NB4 (cell line): ENCODE results near the gene CD82.

ENCODE experiments used
- DNase-seq: peaks from one replicate; pipeline ENCODE4 v3.0.0; 2010; ENCODE audit warnings: low read depth
- H3K4me3 ChIP-seq: one replicate; pipeline ENCODE4 v1.5.1; 2011; ENCODE audit warnings: mild to moderate bottlenecking, low read depth, low read length, moderate library complexity
- MYC ChIP-seq: IDR thresholded peaks from 2 replicates; pipeline ENCODE4 v1.6.1; 2011; ENCODE audit warnings: low read depth, low read length
- POLR2A ChIP-seq: IDR thresholded peaks from 2 replicates; pipeline ENCODE4 v1.6.1; 2011; ENCODE audit warnings: mild to moderate bottlenecking; ENCODE audit not compliant: insufficient read length; ENCODE audit errors: extremely low read depth
- TF ChIP-seq, protein P1 (sequence below): IDR thresholded peaks from one replicate; pipeline ENCODE4 v1.5.1; 2012; ENCODE audit warnings: low read depth, low read length
- TF ChIP-seq, protein P2 (sequence below): IDR thresholded peaks from 2 replicates; pipeline ENCODE4 v1.6.1; 2011; ENCODE audit warnings: low read depth, low read length

CD82 gene

DNA sequence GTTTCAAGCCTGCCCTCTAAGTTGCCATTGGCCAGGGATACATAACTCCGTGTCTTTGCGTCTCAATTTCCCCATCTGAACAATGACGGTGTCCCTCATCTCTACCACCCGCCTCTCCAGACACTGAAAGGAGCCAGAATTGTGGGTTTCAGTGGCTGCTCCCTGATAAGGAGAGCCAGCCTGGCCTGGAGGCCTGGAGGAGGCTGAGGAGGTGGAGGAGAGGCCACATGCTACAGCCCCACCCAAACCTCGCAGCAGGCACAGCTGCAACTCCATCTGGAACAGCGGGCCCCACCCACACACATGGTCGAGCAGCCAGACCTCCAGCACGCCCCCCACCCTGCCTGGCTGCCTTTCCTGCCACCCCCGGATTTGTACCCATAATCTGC is 34.4 kb upstream of the CD82 start:
- TF ChIP-seq, protein P1, sequence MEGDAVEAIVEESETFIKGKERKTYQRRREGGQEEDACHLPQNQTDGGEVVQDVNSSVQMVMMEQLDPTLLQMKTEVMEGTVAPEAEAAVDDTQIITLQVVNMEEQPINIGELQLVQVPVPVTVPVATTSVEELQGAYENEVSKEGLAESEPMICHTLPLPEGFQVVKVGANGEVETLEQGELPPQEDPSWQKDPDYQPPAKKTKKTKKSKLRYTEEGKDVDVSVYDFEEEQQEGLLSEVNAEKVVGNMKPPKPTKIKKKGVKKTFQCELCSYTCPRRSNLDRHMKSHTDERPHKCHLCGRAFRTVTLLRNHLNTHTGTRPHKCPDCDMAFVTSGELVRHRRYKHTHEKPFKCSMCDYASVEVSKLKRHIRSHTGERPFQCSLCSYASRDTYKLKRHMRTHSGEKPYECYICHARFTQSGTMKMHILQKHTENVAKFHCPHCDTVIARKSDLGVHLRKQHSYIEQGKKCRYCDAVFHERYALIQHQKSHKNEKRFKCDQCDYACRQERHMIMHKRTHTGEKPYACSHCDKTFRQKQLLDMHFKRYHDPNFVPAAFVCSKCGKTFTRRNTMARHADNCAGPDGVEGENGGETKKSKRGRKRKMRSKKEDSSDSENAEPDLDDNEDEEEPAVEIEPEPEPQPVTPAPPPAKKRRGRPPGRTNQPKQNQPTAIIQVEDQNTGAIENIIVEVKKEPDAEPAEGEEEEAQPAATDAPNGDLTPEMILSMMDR = no peak
- no peak for TF ChIP-seq MYC
- TF ChIP-seq, protein P2, sequence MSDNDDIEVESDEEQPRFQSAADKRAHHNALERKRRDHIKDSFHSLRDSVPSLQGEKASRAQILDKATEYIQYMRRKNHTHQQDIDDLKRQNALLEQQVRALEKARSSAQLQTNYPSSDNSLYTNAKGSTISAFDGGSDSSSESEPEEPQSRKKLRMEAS = no peak
- TF ChIP-seq POLR2A = no peak
- H3K4me3 ChIP-seq = no peak overlapping the region
- no peak for DNase-seq

DNA sequence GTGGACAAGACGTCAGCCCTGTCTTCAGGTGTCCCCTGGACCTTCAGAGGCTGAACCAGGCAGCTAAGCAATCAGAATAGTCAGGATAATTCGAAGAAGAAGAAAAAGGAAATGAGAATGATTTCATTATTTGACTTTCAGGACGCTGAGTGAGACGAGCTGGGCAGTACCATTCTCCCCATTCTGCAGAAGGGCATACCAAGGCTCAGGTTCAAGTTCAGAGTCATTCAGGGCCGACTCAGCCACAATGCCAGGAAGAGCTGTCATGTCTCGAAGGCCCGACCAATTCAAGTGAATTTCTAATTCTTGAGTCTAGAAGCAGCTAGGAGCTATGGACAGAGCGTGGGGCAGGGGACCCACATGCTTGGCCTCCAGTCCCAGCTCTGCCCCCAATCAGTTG is 33.8 kb upstream of the CD82 start:
- TF ChIP-seq POLR2A = no peak
- TF ChIP-seq MYC = no peak
- TF ChIP-seq, protein P2 = no peak
- TF ChIP-seq, protein P1 = no peak
- DNase-seq = no peak
- no peak overlapping the region for H3K4me3 ChIP-seq

DNA sequence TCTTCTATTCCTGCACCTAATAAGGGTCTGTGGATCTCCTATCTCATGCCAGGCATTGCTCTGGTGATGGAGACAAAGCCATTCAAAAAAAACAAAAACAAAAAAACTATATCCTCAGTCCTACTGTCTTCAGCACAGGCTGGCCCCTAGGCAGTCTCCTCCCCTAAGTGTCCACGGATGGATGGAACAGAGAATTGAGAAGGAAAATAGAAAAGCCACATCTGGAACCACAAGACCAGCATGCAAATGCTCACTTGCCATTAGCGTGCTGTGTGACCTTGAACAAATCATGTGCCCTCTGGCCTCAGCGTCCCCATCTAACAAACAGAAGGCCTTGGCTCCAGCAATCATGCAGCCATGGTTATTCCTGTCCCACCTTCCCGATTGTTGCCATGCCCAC is 32.7 kb upstream of the CD82 start:
- no peak overlapping the region for H3K4me3 ChIP-seq
- DNase-seq = no peak
- TF ChIP-seq POLR2A = no peak
- TF ChIP-seq, protein P1 = no peak
- TF ChIP-seq, protein P2 = no peak
- no peak for TF ChIP-seq MYC

DNA sequence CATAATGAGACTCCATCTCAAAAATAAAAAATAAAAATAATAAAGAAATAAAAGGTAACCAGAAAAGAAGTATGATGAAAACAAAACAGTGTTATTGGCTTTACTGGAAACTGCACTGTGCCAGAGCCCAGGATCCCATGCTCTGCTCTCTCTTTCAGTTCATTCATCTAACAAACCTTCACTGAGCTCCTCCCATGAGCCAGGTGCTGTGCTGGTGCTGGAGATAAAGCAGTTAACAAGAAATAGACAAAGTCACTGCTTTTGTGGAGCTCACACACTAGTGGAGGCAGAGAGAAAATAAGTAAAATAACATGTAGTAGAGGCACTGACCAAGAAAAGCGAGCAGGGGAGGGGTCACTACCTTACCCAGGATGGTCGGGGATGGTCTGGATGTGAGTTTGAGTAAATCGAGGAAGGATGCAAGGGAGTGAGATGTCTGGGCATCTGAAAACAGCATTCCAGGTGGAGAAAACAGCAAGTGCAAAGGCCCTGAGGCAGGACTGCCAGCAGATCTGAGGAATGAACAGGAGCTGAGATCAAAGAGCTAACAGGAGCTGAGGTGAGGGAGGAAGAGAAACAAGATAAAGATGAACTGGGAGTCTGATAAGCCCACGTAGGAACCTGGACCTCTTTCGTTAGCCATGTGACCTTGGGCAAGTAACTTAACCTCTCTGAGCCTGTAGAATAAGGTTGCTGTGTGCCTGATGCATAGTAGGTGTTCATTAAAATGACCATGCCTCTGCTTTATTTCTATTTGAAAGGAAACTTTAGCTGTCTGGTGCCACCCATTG is 31.3 kb upstream of the CD82 start:
- no peak overlapping the region for H3K4me3 ChIP-seq
- DNase-seq = no peak
- no peak for TF ChIP-seq POLR2A
- no peak for TF ChIP-seq MYC
- TF ChIP-seq, protein P1 = no peak
- TF ChIP-seq, protein P2 = no peak

DNA sequence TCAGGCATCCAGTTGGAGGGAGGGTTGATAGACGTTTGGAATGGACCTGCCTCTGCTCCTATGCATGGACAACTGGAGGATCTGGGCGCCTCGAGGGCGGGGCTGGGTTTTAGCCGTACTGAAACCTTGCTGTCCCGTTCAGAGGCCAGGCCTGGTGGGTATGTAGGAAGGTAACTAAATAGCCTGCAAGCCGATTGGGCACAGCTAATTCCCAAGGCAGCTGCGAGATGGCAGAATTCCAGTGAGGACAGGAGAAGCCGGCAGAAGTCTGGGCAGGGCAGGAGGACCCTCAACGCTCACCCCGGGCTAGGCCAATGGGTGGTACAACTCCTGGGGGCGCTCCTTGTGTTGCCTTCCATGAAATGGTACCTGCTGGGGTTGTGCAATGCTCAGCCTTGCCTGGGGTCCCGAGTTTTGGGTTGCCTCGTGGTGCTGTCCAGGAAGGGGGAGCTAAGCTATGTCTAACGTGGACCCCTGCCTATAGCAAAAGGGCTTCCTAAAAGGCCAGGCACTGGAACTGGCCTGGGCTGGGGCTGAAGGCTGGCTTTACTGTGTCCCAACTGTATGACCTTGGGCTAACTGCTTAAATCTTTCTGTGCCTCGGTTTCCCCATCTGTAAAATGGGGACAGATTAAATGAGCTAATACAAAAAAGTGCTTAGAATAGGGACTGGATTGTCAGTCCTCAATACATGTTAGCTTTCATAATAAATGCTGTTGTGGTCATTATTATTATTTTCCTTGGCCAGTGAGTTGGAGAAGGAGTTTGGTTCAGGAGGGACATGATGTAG is 30.1 kb upstream of the CD82 start:
- no peak overlapping the region for H3K4me3 ChIP-seq
- no peak for DNase-seq
- TF ChIP-seq, protein P1 = no peak
- no peak for TF ChIP-seq POLR2A
- TF ChIP-seq, protein P2 = no peak
- no peak for TF ChIP-seq MYC
